ENCODE results near the gene RIPOR2. TPM values are rescaled to one million over a fixed set of nuclear protein-coding genes. Genes with fewer than 3 reads are reported as not detected.

RIPOR2 gene
- total and polyA plus RNA-seq, 8 donors: 3.9 to 56.8 (median 6.0) TPM

DNA sequence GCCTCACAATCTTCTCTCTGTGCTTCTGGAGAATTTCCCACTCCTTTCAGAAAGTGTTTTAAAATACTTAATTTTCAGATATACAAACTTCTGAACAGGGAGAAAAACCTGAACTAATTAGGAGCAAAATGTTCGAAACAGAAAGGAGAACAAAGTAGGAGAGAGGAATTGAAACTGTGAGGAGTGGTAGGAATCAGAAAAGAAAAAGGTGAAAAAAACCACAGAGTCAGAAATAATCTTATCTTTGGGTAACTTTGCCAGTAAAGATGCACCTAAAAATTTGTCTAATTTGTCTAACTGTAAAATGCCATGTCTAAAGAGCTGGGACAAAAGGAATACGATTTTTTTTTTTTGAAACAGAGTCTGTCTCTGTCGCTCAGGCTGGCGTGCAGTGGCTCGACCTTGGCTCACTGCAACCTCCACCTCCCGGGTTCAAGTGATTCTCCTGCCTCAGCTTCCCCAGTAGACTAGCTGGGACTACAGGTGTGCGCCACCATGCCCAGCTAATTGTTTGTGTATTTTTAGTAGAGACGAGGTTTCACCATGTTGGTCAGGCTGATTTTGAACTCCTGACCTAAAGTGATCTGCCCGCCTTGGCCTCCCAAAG, 4.7 kb upstream of the RIPOR2 start:
- H3K4me3 ChIP-seq: no peak overlapping the region
- H3K9me3 ChIP-seq: peaks cover 0 to 21% of the 10 kb centered on the region in 2 donors
- no peaks in the 10 kb centered on the region for H3K27me3 ChIP-seq
- intact Hi-C loops (cut with DNase I): no loop called here
- H3K27ac ChIP-seq: no peak overlapping the region
- DNase-seq: no peak
- H3K36me3 ChIP-seq: no peaks in the 10 kb centered on the region
- TF ChIP-seq, protein P1, sequence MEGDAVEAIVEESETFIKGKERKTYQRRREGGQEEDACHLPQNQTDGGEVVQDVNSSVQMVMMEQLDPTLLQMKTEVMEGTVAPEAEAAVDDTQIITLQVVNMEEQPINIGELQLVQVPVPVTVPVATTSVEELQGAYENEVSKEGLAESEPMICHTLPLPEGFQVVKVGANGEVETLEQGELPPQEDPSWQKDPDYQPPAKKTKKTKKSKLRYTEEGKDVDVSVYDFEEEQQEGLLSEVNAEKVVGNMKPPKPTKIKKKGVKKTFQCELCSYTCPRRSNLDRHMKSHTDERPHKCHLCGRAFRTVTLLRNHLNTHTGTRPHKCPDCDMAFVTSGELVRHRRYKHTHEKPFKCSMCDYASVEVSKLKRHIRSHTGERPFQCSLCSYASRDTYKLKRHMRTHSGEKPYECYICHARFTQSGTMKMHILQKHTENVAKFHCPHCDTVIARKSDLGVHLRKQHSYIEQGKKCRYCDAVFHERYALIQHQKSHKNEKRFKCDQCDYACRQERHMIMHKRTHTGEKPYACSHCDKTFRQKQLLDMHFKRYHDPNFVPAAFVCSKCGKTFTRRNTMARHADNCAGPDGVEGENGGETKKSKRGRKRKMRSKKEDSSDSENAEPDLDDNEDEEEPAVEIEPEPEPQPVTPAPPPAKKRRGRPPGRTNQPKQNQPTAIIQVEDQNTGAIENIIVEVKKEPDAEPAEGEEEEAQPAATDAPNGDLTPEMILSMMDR (IDR thresholded peaks at IDR 0.05): no peak
- ATAC-seq: no peak
- peaks cover 4 to 36% of the 10 kb centered on the region in 2 donors for H3K4me1 ChIP-seq

DNA sequence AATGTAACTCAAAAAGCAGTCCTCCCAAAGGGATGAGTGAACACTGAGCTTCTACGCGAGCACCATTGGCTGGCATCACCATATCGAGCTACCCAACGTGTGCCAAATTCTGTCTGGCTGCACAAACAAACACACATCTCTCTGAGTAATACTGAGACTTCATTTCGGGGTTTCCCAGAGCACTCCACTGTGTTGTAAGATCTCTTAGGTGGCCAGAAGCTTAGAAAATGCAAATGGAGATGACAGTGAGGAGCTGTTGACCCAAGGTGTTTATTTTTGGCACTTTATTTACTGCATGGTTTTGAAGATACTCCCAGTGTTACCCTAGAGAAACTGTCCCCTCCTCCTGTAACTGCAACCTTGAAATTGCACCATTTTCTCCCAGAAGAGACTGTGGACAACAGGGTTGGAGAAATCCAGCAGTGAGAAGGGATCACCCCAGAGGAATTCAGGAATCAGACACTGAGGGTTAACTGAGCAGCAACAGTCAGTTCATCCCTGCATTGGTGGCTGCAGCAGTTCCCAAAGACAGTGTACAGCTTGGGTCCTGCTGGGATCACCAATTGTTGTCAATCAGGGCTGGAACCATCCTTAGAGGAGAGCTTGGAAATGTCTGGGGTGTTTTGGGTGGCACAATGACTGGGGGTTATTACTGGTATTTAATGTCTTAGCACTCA, 1.0 kb upstream of the RIPOR2 start:
- TF ChIP-seq, protein P1 (IDR thresholded peaks at IDR 0.05): no peak
- Histone ChIP-seq H3K27ac (peak overlapping the region in 1 of 2 donors; percentile 93), H3K4me3 (peak overlapping the region in 1 of 2 donors; percentile 48), H3K9me3 (no peaks in the 10 kb centered on the region), H3K4me1 (peaks cover 6 to 60% of the 10 kb centered on the region in 2 donors), H3K27me3 (no peaks in the 10 kb centered on the region), H3K36me3 (no peaks in the 10 kb centered on the region)
- peak; percentile 46 for ATAC-seq
- DNase-seq: no peak
- intact Hi-C loops (cut with DNase I): no loop called here

DNA sequence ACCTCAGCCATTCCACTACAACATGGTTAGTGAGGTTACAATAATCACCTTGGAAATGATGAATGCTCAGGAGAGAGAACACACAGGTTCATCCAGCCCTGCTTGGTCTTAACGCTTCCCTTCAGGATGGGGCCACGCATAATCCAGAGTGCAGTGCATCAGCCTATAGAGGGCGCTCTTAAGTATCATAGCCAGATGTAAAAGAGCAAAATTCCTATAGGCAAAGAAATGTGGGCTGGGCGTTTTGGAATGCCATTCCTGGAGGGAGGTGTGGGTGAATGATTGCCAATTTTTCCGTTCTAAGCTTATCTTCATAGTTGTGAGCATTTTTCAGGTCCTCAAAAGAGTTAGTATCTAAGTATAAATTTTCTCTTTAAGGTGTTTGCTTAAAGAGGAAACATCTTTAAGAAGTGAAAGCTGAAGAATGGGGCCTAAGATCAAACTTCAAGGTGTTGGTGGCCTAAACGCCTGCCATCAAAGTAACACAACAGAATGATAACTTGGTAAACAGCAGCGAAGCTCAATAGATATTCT, 1.8 kb downstream of the RIPOR2 start:
- H3K4me3 ChIP-seq: peak overlapping the region; percentile 3 to 48
- peak; percentile 32 for ATAC-seq

DNA sequence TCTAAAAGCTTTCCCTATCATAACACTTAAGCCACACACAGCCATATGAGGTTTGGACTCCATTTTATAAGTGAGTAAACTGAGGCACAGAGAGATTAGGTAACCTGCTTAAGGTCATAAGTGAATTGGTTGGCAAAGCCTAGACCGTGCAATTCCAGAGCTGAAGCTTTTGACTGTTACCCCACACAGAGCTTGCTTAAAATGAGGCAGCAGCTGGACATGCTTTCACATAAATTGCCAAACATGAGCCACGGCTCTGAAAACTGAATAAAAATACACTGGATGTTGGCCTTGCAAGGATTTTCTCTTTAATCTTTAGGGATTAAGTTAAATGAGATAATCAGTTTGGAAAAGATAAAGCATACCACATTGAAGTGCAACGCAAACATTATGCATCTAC, 2.5 kb downstream of the RIPOR2 start:
- H3K4me1 ChIP-seq: peaks cover 9 to 78% of the 10 kb centered on the region in 2 donors
- DNase-seq (no peak), ATAC-seq (no peak)
- intact Hi-C loops (cut with DNase I): no loop called here
- H3K9me3 ChIP-seq: no peaks in the 10 kb centered on the region
- no peaks in the 10 kb centered on the region for H3K36me3 ChIP-seq
- TF ChIP-seq, protein P1 (IDR thresholded peaks at IDR 0.05): no peak
- peak overlapping the region in 1 of 2 donors; percentile 48 for H3K4me3 ChIP-seq
- H3K27me3 ChIP-seq: no peaks in the 10 kb centered on the region
- H3K27ac ChIP-seq: peak overlapping the region in 1 of 2 donors; percentile 93

More for the DNA sequence above, 1.8 kb downstream of the RIPOR2 start:
- Histone ChIP-seq H3K36me3 (no peaks in the 10 kb centered on the region), H3K27me3 (no peaks in the 10 kb centered on the region), H3K4me1 (peaks cover 9 to 72% of the 10 kb centered on the region in 2 donors), H3K27ac (peak overlapping the region in 1 of 2 donors; percentile 93), H3K9me3 (no peaks in the 10 kb centered on the region)
- intact Hi-C loops (cut with DNase I): no loop called here
- DNase-seq: no peak
- TF ChIP-seq, protein P1 (IDR thresholded peaks at IDR 0.05): peak; percentile 35 to 63

DNA sequence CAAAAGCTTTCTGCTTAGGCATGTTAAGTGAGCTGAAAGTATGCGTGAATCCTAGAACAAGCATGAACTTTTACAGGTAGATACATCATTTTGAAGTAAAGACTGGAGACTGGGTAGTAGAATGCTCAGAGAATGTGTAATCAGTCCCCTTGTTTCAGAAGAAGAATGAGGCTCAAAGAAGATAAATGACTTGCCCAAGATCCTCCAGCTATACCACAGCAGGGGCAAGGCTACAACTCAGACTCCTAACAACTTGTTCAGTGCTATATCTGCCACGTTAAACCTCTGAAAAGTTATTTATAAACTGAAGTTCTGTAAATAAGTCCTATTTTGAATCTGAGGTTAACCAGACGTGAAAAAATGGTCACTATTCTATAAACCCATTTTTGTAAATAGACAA, 2.9 kb downstream of the RIPOR2 start:
- peak overlapping the region in 1 of 2 donors; percentile 93 for H3K27ac ChIP-seq
- H3K4me3 ChIP-seq: peak overlapping the region in 1 of 2 donors; percentile 48

More for the DNA sequence above, 2.9 kb downstream of the RIPOR2 start:
- TF ChIP-seq, protein P1 (IDR thresholded peaks at IDR 0.05): no peak
- DNase-seq (no peak), ATAC-seq (no peak)
- Histone ChIP-seq H3K9me3 (no peaks in the 10 kb centered on the region), H3K4me1 (peaks cover 9 to 80% of the 10 kb centered on the region in 2 donors), H3K27me3 (no peaks in the 10 kb centered on the region), H3K36me3 (no peaks in the 10 kb centered on the region)
- intact Hi-C loops (cut with DNase I): no loop called here

All from left lung (tissue), 10 donors.